Measurements from ENCODE around the gene MED4. TPM values are rescaled to one million over a fixed set of nuclear protein-coding genes. Genes with fewer than 3 reads are reported as not detected.
A peak's percentile ranks its signal among the peaks of the same experiment; 100 is the strongest.

Gene MED4
- total RNA-seq, 3 donors from 2014 or later (not counting 1 experiment from before 2014, with no cell fraction given): 58.2 to 59.3 (median 58.4) TPM

DNA sequence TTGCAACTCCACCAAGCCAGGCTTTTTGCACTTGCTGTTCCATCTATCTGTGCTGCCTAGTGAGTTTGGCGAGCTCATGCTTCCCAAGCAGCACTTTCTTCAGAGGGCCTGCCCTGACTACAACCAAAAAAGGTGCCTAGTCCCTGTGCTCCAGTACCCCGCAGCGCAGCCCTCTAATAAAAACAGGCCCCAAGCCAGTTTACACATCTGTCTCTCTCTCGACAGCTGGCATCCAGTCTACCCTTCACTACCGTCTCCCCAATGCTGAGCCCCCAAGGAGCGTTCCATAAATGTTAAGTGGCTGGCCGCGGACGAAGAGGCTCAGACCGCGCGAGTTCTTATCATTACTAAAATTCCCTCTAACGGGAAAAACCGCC lies 512 bp downstream of the MED4 start:
- no peaks in the 10 kb centered on the region for H3K36me3 Mint-ChIP-seq
- ATAC-seq: peak; percentile 1
- H3K27me3 Mint-ChIP-seq (ENCODE audit: low read depth in 2 of 2): peaks cover 3 to 11% of the 10 kb centered on the region in 2 donors
- Histone ChIP-seq H3K27me3 (ENCODE audit: control insufficient read depth, insufficient read depth, low read length) (no peaks in the 10 kb centered on the region), H3K9me3 (ENCODE audit: control insufficient read depth, insufficient read depth, low read length) (no peaks in the 10 kb centered on the region), H3K4me1 (ENCODE audit: control insufficient read depth, insufficient read depth, low read length) (peaks cover 12% of the 10 kb centered on the region), H3K4me3 (ENCODE audit: low read length) (peak overlapping the region; percentile 78), H3K36me3 (ENCODE audit: control insufficient read depth, insufficient read depth, low read length) (no peaks in the 10 kb centered on the region), H3K27ac (ENCODE audit: low read length) (peak overlapping the region; percentile 74)
- peak overlapping the region; percentile 97 for H3K4me3 Mint-ChIP-seq
- peak in 1 of 2 donors; percentile 23 for DNase-seq
- intact Hi-C loops (cut with micrococcal nuclease): loop anchor here (2.0 kb wide), 1 partner anchor 58 kb away; the partner anchor contains the start of gene NUDT15
- H3K9me3 Mint-ChIP-seq: no peaks in the 10 kb centered on the region
- peak overlapping the region; percentile 92 to 98 for H3K27ac Mint-ChIP-seq
- 0% methylated on average over 14 of the region's 14 CpGs for WGBS (ENCODE audit: insufficient coverage)
- TF ChIP-seq, protein P1, sequence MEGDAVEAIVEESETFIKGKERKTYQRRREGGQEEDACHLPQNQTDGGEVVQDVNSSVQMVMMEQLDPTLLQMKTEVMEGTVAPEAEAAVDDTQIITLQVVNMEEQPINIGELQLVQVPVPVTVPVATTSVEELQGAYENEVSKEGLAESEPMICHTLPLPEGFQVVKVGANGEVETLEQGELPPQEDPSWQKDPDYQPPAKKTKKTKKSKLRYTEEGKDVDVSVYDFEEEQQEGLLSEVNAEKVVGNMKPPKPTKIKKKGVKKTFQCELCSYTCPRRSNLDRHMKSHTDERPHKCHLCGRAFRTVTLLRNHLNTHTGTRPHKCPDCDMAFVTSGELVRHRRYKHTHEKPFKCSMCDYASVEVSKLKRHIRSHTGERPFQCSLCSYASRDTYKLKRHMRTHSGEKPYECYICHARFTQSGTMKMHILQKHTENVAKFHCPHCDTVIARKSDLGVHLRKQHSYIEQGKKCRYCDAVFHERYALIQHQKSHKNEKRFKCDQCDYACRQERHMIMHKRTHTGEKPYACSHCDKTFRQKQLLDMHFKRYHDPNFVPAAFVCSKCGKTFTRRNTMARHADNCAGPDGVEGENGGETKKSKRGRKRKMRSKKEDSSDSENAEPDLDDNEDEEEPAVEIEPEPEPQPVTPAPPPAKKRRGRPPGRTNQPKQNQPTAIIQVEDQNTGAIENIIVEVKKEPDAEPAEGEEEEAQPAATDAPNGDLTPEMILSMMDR (IDR thresholded peaks at IDR 0.05): no peak
- H3K4me1 Mint-ChIP-seq: peaks cover 36 to 39% of the 10 kb centered on the region in 2 donors

DNA sequence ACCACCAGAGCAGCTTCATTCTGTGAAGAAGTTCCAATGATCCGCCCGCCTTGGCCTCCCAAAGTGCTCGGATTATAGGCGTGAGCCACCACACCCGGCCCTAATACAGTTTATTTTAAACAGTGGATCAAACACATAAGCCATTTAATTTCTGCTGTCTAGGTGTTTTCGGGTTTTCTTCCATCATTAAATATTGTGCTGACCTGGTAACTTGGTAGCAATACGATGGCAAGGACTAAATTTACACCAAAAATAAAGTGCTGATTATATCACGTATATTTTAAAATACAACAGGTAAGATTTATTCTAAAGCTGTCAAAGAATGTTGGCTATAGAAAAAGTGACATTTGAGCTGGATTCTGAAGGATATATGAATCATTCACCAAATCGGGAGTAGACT lies 1.3 kb downstream of the MED4 start:
- TF ChIP-seq, protein P1 (IDR thresholded peaks at IDR 0.05): no peak
- peaks cover 1 to 3% of the 10 kb centered on the region in 2 donors for H3K27me3 Mint-ChIP-seq (ENCODE audit: low read depth in 2 of 2)
- WGBS (ENCODE audit: insufficient coverage): 85% methylated on average over 7 of the region's 9 CpGs
- peak overlapping the region; percentile 92 to 98 for H3K27ac Mint-ChIP-seq
- Histone ChIP-seq H3K4me3 (ENCODE audit: low read length) (no peak overlapping the region), H3K4me1 (ENCODE audit: control insufficient read depth, insufficient read depth, low read length) (peaks cover 12% of the 10 kb centered on the region), H3K27me3 (ENCODE audit: control insufficient read depth, insufficient read depth, low read length) (no peaks in the 10 kb centered on the region), H3K27ac (ENCODE audit: low read length) (no peak overlapping the region), H3K9me3 (ENCODE audit: control insufficient read depth, insufficient read depth, low read length) (no peaks in the 10 kb centered on the region), H3K36me3 (ENCODE audit: control insufficient read depth, insufficient read depth, low read length) (no peaks in the 10 kb centered on the region)
- H3K4me3 Mint-ChIP-seq: peak overlapping the region; percentile 97
- no peaks in the 10 kb centered on the region for H3K9me3 Mint-ChIP-seq
- peaks cover 42 to 44% of the 10 kb centered on the region in 2 donors for H3K4me1 Mint-ChIP-seq
- ATAC-seq: no peak
- intact Hi-C loops (cut with micrococcal nuclease): no loop called here
- no peaks in the 10 kb centered on the region for H3K36me3 Mint-ChIP-seq
- no peak for DNase-seq

DNA sequence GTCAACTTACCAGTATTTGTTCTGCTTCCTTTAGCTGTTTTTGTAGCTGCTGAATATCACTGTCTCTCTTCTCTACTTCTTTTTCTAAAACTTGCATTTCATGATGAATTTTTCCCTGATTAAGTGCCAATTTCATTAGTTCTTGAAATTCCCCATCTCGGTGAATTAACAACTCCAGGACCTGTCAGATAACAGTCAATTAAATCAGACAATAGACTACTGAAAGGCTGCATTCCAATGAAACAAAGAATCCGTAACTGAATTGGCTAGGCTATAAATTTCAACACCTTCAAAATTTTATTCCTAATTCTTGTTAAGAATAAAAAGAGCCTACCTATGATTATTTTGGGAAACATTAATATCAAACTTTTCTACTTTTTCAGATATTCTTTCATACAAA lies 8.6 kb downstream of the MED4 start:
- H3K4me3 ChIP-seq (ENCODE audit: low read length): no peak overlapping the region
- peaks cover 39% of the 10 kb centered on the region for H3K36me3 ChIP-seq (ENCODE audit: control insufficient read depth, insufficient read depth, low read length)
- H3K9me3 ChIP-seq (ENCODE audit: control insufficient read depth, insufficient read depth, low read length): no peaks in the 10 kb centered on the region
- intact Hi-C loops (cut with micrococcal nuclease): no loop called here
- H3K27ac ChIP-seq (ENCODE audit: low read length): no peak overlapping the region
- 94% methylated on average over 1 of the region's 2 CpGs for WGBS (ENCODE audit: insufficient coverage)
- TF ChIP-seq, protein P1 (IDR thresholded peaks at IDR 0.05): no peak
- H3K4me1 ChIP-seq (ENCODE audit: control insufficient read depth, insufficient read depth, low read length): no peaks in the 10 kb centered on the region
- H3K4me1 Mint-ChIP-seq: peaks cover 7 to 15% of the 10 kb centered on the region in 2 donors
- no peaks in the 10 kb centered on the region for H3K9me3 Mint-ChIP-seq
- no peak for ATAC-seq
- no peaks in the 10 kb centered on the region for H3K27me3 Mint-ChIP-seq (ENCODE audit: low read depth in 2 of 2)
- H3K4me3 Mint-ChIP-seq: no peak overlapping the region
- no peaks in the 10 kb centered on the region for H3K27me3 ChIP-seq (ENCODE audit: control insufficient read depth, insufficient read depth, low read length)
- H3K36me3 Mint-ChIP-seq: peaks cover 8% of the 10 kb centered on the region
- H3K27ac Mint-ChIP-seq: no peak overlapping the region
- no peak for DNase-seq

DNA sequence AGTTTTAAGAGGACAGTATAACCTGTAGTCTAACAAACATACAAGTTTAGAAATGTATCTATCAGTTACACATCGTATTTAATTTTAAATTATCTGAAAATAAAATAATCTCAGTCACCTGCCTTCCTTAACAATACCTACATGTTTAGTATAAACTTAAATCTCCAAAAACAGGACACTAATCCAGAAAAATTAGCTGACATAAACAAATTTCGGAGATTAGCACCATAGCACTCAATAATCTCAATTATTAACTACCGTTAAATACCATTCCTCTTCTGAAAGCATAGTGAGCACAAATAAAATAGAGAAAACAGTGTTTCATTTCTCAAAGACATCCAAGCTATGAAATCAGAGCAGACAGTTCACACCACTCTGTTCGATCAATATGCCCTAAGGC lies 13.2 kb downstream of the MED4 start:
- no peak overlapping the region for H3K4me3 Mint-ChIP-seq
- no peak for ATAC-seq

More for the DNA sequence above, 13.2 kb downstream of the MED4 start:
- intact Hi-C loops (cut with micrococcal nuclease): no loop called here
- TF ChIP-seq, protein P1 (IDR thresholded peaks at IDR 0.05): no peak
- no peaks in the 10 kb centered on the region for H3K4me1 ChIP-seq (ENCODE audit: control insufficient read depth, insufficient read depth, low read length)
- H3K27me3 Mint-ChIP-seq (ENCODE audit: low read depth in 2 of 2): no peaks in the 10 kb centered on the region
- peaks cover 77% of the 10 kb centered on the region for H3K36me3 ChIP-seq (ENCODE audit: control insufficient read depth, insufficient read depth, low read length)
- H3K4me1 Mint-ChIP-seq: peaks cover 0 to 4% of the 10 kb centered on the region in 2 donors
- H3K27ac ChIP-seq (ENCODE audit: low read length): no peak overlapping the region
- no peaks in the 10 kb centered on the region for H3K9me3 ChIP-seq (ENCODE audit: control insufficient read depth, insufficient read depth, low read length)
- no peak overlapping the region for H3K4me3 ChIP-seq (ENCODE audit: low read length)
- peaks cover 15% of the 10 kb centered on the region for H3K36me3 Mint-ChIP-seq
- WGBS (ENCODE audit: insufficient coverage): 100% methylated on average over 3 of the region's 4 CpGs
- H3K27me3 ChIP-seq (ENCODE audit: control insufficient read depth, insufficient read depth, low read length): no peaks in the 10 kb centered on the region
- no peak for DNase-seq
- no peak overlapping the region for H3K27ac Mint-ChIP-seq
- no peaks in the 10 kb centered on the region for H3K9me3 Mint-ChIP-seq

Measured in natural killer cell (primary cell).